DND-41 (cell line): Measurements from ENCODE around the gene PDAP1.
A peak's percentile ranks its signal among the peaks of the same experiment; 100 is the strongest.
"Not testable (repeated sequence)": the region's sequence is repeated elsewhere in the genome, so short reads cannot be mapped to it uniquely, and the experiment has no call there.

Experiments used
- ATAC-seq: fragments of 200-7000 bp; cut with Tn5 transposase; 3 replicates; pipeline ENCODE4 v1.9.1; 2021; ENCODE audit warnings: low read depth; ENCODE audit not compliant: insufficient read depth
- DNase-seq: peaks from one replicate; pipeline ENCODE4 v3.0.0-alpha.2; 2020
- H2AFZ ChIP-seq: 2 replicates; pipeline ENCODE4 v1.6.0; 2012; ENCODE audit warnings: low read depth, low read length
- H3K27ac ChIP-seq: 2 replicates; pipeline ENCODE4 v1.5.1; 2012; ENCODE audit warnings: low read length, inconsistent platforms
- H3K27me3 ChIP-seq: fragments of 200-600 bp; sonication (generic); 2 replicates; pipeline ENCODE4 v1.6.0; 2012; ENCODE audit warnings: low read length, mild to moderate bottlenecking, inconsistent platforms; ENCODE audit not compliant: insufficient read depth, poor library complexity
- H3K36me3 ChIP-seq: 2 replicates; pipeline ENCODE4 v1.5.1; 2012; ENCODE audit warnings: low read length, inconsistent platforms; ENCODE audit not compliant: insufficient read depth
- H3K4me1 ChIP-seq: 2 replicates; pipeline ENCODE4 v1.5.1; 2012; ENCODE audit warnings: mild to moderate bottlenecking, low read length; ENCODE audit not compliant: insufficient read depth
- H3K4me2 ChIP-seq: 2 replicates; pipeline ENCODE4 v1.6.0; 2012; ENCODE audit warnings: mild to moderate bottlenecking, moderate library complexity, low read length, inconsistent platforms; ENCODE audit not compliant: insufficient read depth
- H3K4me3 ChIP-seq, 2 experiments: fragments of 200-600 bp in 1 of 2; shearing (Covaris generic) in 1 of 2; 2 replicates each; pipeline ENCODE4 v1.5.1; 2012 to 2016; ENCODE audit warnings: inconsistent platforms in 2 of 2, low read length in 2 of 2, mild to moderate bottlenecking in 2 of 2, low read depth in 1 of 2, moderate library complexity in 1 of 2
- H3K79me2 ChIP-seq: 2 replicates; pipeline ENCODE4 v1.6.0; 2012; ENCODE audit warnings: low read length, inconsistent platforms; ENCODE audit not compliant: insufficient read depth
- H3K9ac ChIP-seq: 2 replicates; pipeline ENCODE4 v1.6.0; 2012; ENCODE audit warnings: low read depth, mild to moderate bottlenecking, inconsistent platforms, low read length, moderate library complexity
- H3K9me3 ChIP-seq: 2 replicates; pipeline ENCODE4 v1.5.1; 2012; ENCODE audit warnings: low read length, moderate library complexity, mild to moderate bottlenecking, inconsistent platforms; ENCODE audit not compliant: insufficient read depth, severe bottlenecking
- H4K20me1 ChIP-seq: 2 replicates; pipeline ENCODE4 v1.6.0; 2012; ENCODE audit warnings: low read length; ENCODE audit not compliant: insufficient read depth
- EZH2 ChIP-seq: IDR thresholded peaks from 3 replicates; pipeline ENCODE4 v1.6.1; 2012; ENCODE audit warnings: borderline replicate concordance, low read depth, mild to moderate bottlenecking, moderate library complexity, low read length, inconsistent platforms; ENCODE audit not compliant: severe bottlenecking
- TF ChIP-seq, protein P1 (sequence below): IDR thresholded peaks from 2 replicates; pipeline ENCODE4 v1.5.1; 2012; ENCODE audit warnings: borderline replicate concordance, low read length, moderate library complexity, mild to moderate bottlenecking; ENCODE audit not compliant: poor library complexity, severe bottlenecking; ENCODE audit errors: extremely low read depth

Gene PDAP1

DNA sequence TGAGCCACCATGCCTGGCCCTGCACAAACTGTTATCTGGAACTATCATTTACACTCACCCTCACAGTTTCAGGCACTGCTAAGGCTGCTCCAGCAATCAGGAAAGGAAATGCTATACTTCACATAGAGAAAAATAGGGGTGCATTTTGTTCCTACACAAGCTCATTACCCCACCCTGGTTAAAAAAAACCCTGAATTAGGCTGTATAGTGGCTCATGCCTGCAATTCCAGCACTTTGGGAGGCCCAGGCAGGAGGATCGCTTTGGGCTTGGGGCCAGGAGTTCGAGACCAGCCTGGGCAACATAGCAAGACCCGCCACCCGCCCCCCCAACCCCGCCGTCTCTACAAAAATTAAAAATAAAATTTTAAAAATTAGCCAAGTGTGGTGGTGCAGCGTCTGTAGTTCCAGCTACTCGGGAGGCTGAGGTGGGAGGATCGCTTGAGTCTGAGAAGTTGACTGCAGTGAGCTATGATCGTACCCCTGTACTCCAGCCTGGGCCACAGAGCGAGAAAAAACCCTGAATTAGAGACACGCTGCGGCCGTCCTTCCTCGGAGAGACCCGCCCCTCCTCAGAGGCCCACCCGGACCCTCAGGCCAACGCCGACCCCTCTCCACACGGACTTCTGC is 29.7 kb upstream of the PDAP1 start:
- no peak for DNase-seq
- Histone ChIP-seq H2AFZ (peak overlapping the region; percentile 97), H4K20me1 (peaks cover 16% of the 10 kb centered on the region), H3K27ac (peak overlapping the region; percentile 79), H3K36me3 (peaks cover 45% of the 10 kb centered on the region), H3K9me3 (no peaks in the 10 kb centered on the region), H3K27me3 (no peaks in the 10 kb centered on the region), H3K9ac (peak overlapping the region; percentile 94), H3K4me2 (peak overlapping the region; percentile 78), H3K79me2 (peaks cover 69% of the 10 kb centered on the region), H3K4me3 (peak overlapping the region; percentile 95 to 97), H3K4me1 (peaks cover 38% of the 10 kb centered on the region)
- peak; percentile 22 for ATAC-seq
- no peak for TF ChIP-seq EZH2
- TF ChIP-seq, protein P1, sequence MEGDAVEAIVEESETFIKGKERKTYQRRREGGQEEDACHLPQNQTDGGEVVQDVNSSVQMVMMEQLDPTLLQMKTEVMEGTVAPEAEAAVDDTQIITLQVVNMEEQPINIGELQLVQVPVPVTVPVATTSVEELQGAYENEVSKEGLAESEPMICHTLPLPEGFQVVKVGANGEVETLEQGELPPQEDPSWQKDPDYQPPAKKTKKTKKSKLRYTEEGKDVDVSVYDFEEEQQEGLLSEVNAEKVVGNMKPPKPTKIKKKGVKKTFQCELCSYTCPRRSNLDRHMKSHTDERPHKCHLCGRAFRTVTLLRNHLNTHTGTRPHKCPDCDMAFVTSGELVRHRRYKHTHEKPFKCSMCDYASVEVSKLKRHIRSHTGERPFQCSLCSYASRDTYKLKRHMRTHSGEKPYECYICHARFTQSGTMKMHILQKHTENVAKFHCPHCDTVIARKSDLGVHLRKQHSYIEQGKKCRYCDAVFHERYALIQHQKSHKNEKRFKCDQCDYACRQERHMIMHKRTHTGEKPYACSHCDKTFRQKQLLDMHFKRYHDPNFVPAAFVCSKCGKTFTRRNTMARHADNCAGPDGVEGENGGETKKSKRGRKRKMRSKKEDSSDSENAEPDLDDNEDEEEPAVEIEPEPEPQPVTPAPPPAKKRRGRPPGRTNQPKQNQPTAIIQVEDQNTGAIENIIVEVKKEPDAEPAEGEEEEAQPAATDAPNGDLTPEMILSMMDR: no peak

DNA sequence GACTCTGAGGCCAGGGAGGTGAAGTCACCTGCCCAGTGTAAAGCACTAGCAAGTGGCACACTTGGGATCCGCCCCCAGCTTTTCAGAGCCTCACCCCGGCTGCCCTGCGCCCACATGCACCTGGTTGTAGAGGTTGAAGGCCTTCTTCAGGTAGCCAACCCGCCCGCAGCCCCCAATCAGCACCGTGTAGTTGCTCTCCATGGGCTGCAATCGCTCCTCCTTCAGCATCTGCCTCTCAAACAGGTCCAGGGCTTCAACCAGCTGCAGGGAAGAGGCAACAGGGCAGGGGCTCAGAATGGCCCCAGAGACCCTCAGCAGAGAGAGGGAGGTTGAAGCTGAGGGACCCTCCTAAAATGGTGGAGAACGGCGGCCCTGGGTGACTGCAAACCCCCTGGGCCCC is 24.8 kb upstream of the PDAP1 start:
- H3K4me2 ChIP-seq: no peak overlapping the region
- H3K9ac ChIP-seq: no peak overlapping the region
- H4K20me1 ChIP-seq: peaks cover 8% of the 10 kb centered on the region; the same call in 1 of the 2 replicates
- H3K27me3 ChIP-seq: no peaks in the 10 kb centered on the region
- ATAC-seq (no peak), DNase-seq (no peak)
- H3K27ac ChIP-seq: no peak overlapping the region
- no peak overlapping the region for H2AFZ ChIP-seq
- H3K79me2 ChIP-seq: peaks cover 23% of the 10 kb centered on the region
- peaks cover 18% of the 10 kb centered on the region for H3K4me1 ChIP-seq
- TF ChIP-seq EZH2: no peak
- TF ChIP-seq, protein P1: no peak
- peaks cover 66% of the 10 kb centered on the region for H3K36me3 ChIP-seq
- no peak overlapping the region for H3K4me3 ChIP-seq
- no peaks in the 10 kb centered on the region for H3K9me3 ChIP-seq

DNA sequence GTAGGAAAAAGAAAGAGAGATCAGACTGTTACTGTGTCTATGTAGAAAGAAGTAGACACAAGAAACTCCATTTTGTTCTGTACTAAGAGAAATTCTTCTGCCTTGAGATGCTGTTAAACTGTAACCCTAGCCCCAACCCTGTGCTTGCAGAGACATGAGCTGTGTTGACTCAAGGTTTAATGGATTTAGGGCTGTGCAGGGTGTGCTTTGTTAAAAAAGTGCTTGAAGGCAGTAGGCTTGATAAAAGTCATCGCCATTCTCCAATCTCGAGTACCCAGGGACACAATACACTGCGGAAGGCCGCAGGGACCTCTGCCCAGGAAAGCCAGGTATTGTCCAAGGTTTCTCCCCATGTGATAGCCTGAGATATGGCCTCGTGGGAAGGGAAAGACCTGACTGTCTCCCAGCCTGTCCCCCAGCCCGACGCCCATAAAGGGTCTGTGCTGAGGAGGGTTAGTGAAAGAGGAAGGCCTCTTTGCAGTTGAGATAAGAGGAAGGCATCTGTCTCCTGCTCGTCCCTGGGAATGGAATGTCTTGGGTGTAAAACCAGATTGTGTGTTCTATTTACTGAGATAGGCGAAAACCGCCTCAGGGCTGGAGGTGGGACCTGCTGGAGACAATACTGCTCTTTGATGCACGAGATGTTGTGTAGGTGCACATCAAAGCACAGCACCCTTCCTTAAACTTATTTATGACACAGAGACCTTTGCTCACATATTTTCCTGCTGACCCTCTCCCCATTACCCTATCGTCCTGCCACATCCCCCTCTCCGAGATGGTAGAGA is 23.6 kb upstream of the PDAP1 start:
- ATAC-seq, H3K9ac ChIP-seq, H4K20me1 ChIP-seq, DNase-seq, H3K27ac ChIP-seq, H3K4me1 ChIP-seq, H3K27me3 ChIP-seq, H2AFZ ChIP-seq, H3K4me2 ChIP-seq, H3K9me3 ChIP-seq, H3K4me3 ChIP-seq: not testable (repeated sequence)
- Histone ChIP-seq H3K79me2 (peaks cover 11% of the 10 kb centered on the region), H3K36me3 (peaks cover 66% of the 10 kb centered on the region)

DNA sequence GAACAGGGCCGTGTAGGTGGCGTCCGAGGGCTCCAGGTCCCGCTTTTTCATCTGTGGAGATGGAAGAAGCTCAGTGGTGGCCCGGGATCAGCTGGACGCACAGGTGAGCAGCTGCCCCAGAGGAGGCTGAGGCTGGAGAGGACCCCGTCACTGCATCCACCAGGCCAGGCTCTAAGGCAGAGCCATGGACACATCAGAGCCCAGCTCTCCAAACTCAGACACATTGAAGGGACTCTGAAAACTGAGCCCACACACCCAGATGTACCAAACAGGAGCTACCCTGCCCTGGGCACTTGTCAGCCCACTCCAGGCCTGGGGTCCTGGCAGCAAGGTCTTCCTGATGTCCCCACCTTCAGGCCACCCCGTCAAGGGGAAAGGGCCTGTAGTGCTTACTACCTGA is 21.4 kb upstream of the PDAP1 start:
- no peak overlapping the region for H3K9ac ChIP-seq
- H3K4me2 ChIP-seq: no peak overlapping the region
- H3K4me1 ChIP-seq: no peaks in the 10 kb centered on the region
- DNase-seq (no peak), ATAC-seq (no peak)
- H4K20me1 ChIP-seq: peaks cover 11% of the 10 kb centered on the region
- no peaks in the 10 kb centered on the region for H3K9me3 ChIP-seq
- H2AFZ ChIP-seq: no peak overlapping the region
- H3K79me2 ChIP-seq: no peaks in the 10 kb centered on the region
- no peaks in the 10 kb centered on the region for H3K27me3 ChIP-seq
- H3K4me3 ChIP-seq: no peak overlapping the region
- H3K36me3 ChIP-seq: peaks cover 64% of the 10 kb centered on the region
- no peak overlapping the region for H3K27ac ChIP-seq
- TF ChIP-seq EZH2: no peak
- TF ChIP-seq, protein P1: no peak
